ENCODE measurements around the gene AKT2.

Gene AKT2

DNA sequence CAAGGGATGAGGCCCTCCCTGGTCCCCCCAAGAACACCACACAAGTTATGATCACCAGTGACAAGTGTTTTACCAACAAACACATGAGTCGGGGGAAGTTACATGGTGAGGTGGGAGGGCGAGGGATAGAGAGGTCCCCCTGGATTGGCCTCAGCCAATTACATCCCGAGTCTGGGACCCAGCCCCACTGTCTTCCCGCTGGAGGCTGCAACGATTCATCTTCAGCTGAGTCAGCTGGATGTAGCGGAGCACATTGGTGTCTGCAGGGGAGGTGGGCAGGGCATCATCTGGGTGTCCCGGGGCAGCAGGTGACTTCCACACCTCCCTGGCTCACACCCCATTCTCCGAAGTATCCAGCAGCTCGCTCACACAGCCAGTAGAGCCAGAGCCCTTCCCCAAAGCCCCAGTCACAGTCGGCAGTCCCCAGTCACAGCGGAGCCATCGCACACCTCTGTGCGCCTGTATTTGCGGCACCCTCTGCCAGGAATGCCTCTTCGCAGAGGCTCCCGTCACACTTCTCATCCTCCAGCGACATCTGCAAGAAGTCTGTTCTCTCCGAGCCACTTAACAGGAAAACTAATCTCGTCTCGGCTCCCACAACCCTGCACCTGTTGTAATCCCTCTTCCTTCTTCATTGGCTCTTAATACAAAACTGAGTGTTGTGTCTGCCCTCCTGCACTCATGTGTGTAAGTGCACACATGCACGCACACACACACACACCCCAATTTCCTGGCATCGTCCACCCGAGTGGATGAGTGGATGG lies 69.0 kb downstream of the AKT2 start:
- no peak for DNase-seq

- DNase-seq, result no peak
These were observed 70.2 kb downstream of the AKT2 start for GRCh38 chr19:40214936-40215335.

- no peak for DNase-seq
These were observed 71.1 kb downstream of the AKT2 start for GRCh38 chr19:40213882-40214570.

DNA sequence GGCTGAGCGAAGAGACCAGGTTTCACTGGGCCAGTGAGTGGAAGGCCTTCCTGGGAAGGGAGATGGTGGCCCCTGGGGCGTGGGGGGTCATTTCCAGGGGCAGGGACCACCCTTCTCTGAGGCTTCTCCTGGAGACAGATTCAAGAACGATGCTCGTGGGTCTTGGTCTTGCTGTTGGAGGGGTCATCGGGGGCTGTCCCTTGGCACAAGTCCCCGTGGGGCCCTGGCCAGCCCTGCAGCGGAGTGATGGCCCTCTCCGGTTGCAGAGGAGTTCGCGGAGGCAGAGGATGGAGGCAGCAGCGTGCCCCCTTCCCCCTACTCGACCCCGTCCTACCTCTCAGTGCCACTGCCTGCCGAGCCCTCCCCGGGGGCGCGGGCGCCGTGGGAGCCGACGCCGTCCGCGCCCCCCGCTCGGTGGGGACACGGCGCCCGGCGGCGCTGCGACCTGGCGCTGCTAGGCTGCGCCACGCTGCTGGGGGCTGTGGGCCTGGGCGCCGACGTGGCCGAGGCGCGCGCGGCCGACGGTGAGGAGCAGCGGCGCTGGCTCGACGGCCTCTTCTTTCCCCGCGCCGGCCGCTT lies 71.8 kb downstream of the AKT2 start:
- DNase-seq, result no peak

- no peak for DNase-seq
These were observed 74.3 kb downstream of the AKT2 start for GRCh38 chr19:40210889-40211288.

- DNase-seq, result no peak
These were observed 76.5 kb downstream of the AKT2 start for GRCh38 chr19:40208602-40209001.

DNA sequence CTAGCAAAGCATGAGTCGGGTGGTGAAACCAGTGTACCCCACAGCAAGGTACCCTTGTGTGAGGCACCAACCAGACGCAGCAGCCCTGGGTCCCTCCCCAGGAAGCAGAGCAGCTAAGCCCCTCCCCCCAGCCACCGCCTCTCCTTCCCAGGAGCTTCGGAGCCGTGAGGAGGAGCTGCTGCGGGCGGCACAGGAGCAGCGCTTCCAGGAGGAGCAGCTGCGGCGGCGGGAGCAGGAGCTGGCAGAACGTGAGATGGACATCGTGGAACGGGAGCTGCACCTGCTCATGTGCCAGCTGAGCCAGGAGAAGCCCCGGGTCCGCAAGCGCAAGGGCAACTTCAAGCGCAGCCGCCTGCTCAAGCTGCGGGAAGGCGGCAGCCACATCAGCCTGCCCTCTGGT lies 79.4 kb downstream of the AKT2 start:
- DNase-seq, result no peak

- DNase-seq, result no peak
These were observed 80.8 kb downstream of the AKT2 start for GRCh38 chr19:40204381-40204780.

DNA sequence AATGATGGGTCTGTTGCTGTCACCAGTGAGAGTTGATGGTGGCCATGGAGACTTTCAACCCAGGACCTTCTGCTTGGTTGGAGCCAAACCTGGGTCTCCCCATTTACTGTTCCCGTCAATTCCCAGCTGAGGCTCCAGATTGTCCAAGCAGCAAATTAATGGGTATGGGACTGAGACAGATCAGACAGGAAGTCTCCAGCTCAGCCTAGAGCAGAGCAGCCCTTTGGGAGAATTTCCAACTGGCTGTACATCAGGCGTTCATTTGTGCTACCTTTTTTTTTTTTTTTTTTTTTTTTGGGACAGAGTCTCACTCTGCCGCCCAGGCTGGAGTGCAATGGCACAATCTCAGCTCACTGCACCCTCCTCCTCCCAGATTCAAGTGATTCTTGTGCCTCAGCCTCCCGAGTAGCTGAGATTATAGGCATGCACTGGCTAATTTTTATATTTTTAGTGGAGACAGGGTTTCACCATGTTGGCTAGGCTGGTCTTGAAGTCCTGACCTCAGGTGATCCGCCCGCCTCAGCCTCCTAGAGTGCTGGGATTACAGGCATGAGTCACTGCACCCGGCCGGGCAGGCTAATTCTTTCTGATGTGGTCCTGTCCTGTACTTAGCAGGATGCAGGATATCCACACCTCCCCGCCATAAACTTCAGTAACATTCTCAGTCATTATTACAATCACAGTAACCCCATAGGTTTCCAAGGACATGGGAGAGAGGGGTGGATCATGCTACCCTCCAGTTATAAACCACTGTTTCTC lies 84.6 kb downstream of the AKT2 start:
- no peak for DNase-seq

DNA sequence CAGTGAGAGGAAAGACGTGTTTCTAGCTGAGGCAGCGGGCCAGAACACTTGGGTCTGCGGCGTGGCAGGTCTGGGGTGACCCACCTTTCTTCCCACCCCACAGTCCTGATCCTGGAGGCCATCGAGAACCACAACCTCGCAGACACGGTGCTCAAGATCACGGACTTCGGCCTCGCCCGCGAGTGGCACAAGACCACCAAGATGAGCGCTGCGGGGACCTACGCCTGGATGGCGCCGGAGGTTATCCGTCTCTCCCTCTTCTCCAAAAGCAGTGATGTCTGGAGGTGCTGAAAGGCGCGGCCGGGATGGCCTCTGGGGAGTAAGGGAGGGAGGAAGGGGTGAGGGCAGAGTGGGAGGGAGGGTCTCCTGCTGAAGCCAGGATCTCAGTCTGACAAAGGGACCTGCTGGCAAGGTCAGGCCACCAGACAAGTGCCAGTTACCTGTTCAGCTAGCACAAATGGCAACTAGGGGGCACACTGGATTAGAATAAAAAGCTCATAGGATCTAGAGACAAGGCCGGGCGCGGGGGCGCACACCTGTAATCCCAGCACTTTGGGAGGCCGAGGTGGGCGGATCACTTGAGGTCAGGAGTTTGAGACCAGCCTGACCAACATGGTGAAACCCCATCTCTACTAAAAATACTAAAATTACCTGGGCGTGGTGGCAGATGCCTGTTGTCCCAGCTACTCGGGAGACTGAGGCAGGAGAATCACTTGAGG lies 86.7 kb downstream of the AKT2 start:
- no peak for DNase-seq

DNA sequence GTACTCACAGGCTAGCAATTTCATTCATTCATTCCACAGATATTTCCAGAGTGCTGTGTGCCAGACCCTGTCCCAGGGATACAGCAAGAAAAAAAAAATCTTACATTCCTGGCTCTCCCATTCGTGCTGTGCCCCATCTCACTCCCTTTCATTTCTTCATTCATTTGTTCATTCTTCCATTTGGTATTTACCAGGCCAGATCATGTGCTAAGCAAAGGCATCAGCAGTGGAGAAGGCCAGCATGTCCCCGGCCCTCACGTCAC lies 91.6 kb downstream of the AKT2 start:
- DNase-seq, result no peak

- no peak for DNase-seq
These were observed 92.2 kb downstream of the AKT2 start for GRCh38 chr19:40192758-40193586.

GRCh38 chr19:40191836-40192646 lies 93.1 kb downstream of the AKT2 start:
- no peak for DNase-seq

GRCh38 chr19:40190891-40191835 lies 94.0 kb downstream of the AKT2 start, which contains the start of gene MAP3K10:
Gene MAP3K10, plus strand, starts transcription at chr19:40191426. Its CDS starts 606 bp downstream, at chr19:40192032.
- DNase-seq, result peak; percentile 18 to 36

- DNase-seq, result no peak
These were observed 100.9 kb downstream of the AKT2 start for GRCh38 chr19:40184273-40184672.
